Panc1 (cell line): ENCODE results near the gene KRT5. TPM values are rescaled to one million over a fixed set of nuclear protein-coding genes. Genes with fewer than 3 reads are reported as not detected.
A peak's percentile ranks its signal among the peaks of the same experiment; 100 is the strongest.

Experiments
- ATAC-seq: fragments of 200-7000 bp; cut with Tn5 transposase; 2 replicates; pipeline ENCODE4 v1.9.1; 2020; ENCODE audit warnings: mild to moderate bottlenecking, moderate library complexity
- Bru-seq: library from RNA; stranded (reverse); fragments of 400-500 nt; gene quantifications from one replicate; lab custom pipeline; 2021; lab: Mats Ljungman, UMichigan
- BruChase-seq, 2 experiments: library from RNA; stranded (reverse); fragments of 400-500 nt; gene quantifications; one replicate each; lab custom pipeline; 2021; lab: Mats Ljungman, UMichigan
- BruUV-seq: library from RNA; stranded (reverse); fragments of 400-500 nt; replicated peaks from 2 replicates; lab custom pipeline; 2021; lab: Mats Ljungman, UMichigan
- CTCF ChIA-PET: fragments of 300-600 bp; sonication (Branson Sonifier 250); formaldehyde crosslinking; loops from one replicate; lab custom pipeline; 2022; ENCODE audit warnings: antibody characterized with exemption; lab: Charles Lee
- POLR2A ChIA-PET: fragments of 300-600 bp; sonication (Branson Sonifier 250); formaldehyde crosslinking; loops from one replicate; lab custom pipeline; 2022; ENCODE audit warnings: antibody characterized with exemption; lab: Charles Lee
- DNase-seq: peaks from one replicate; pipeline ENCODE4 v3.0.0-alpha.2; 2010; ENCODE audit warnings: low read depth, low spot score
- H3K27ac ChIP-seq: 2 replicates; pipeline ENCODE4 v1.5.1; 2011; ENCODE audit warnings: mild to moderate bottlenecking, low read length, inconsistent platforms
- H3K27me3 ChIP-seq: fragments of 200-500 bp; sonication (Bioruptor generic); 2 replicates; pipeline ENCODE4 v1.6.0; 2014; ENCODE audit warnings: low read length, inconsistent platforms; ENCODE audit not compliant: control insufficient read depth, insufficient read depth
- H3K36me3 ChIP-seq: fragments of 200-500 bp; sonication (Bioruptor generic); 2 replicates; pipeline ENCODE4 v1.5.1; 2014; ENCODE audit warnings: inconsistent platforms, mild to moderate bottlenecking, low read length, moderate library complexity; ENCODE audit not compliant: control insufficient read depth, insufficient read depth
- H3K4me1 ChIP-seq: 2 replicates; pipeline ENCODE4 v1.5.1; 2011; ENCODE audit warnings: inconsistent platforms, mild to moderate bottlenecking, low read length, moderate library complexity; ENCODE audit not compliant: control insufficient read depth, insufficient read depth
- H3K4me3 ChIP-seq, 2 experiments: 2 replicates each; pipeline ENCODE4 v1.5.1; 2011 to 2012; ENCODE audit warnings: low read depth in 2 of 2, low read length in 2 of 2, mild to moderate bottlenecking in 2 of 2, inconsistent platforms in 1 of 2, moderate library complexity in 1 of 2
- H3K9me3 ChIP-seq: fragments of 200-500 bp; sonication (Bioruptor generic); 2 replicates; pipeline ENCODE4 v1.5.1; 2014; ENCODE audit warnings: low read depth, mild to moderate bottlenecking, inconsistent platforms, low read length, moderate library complexity; ENCODE audit not compliant: control insufficient read depth, insufficient read depth
- CTCF ChIP-seq: fragments of 450-650 bp; IDR thresholded peaks from 2 replicates; pipeline ENCODE4 v1.5.1; 2017; ENCODE audit warnings: mild to moderate bottlenecking
- POLR2AphosphoS5 ChIP-seq: IDR thresholded peaks from 2 replicates; pipeline ENCODE4 v1.6.1; 2012; ENCODE audit warnings: mild to moderate bottlenecking, low read depth, low read length, moderate library complexity
- REST ChIP-seq, 2 experiments: IDR thresholded peaks; 2 replicates each; pipeline ENCODE4 v1.6.1; 2011 to 2012; ENCODE audit warnings: low read depth in 2 of 2, control low read depth in 1 of 2, low read length in 1 of 2, mild to moderate bottlenecking in 1 of 2, moderate library complexity in 1 of 2; ENCODE audit not compliant: insufficient read depth in 1 of 2
- SIN3A ChIP-seq: IDR thresholded peaks from 2 replicates; pipeline ENCODE4 v1.6.1; 2012; ENCODE audit warnings: low read depth, mild to moderate bottlenecking, low read length, moderate library complexity, borderline replicate concordance; ENCODE audit not compliant: insufficient read depth
- TCF7L2 ChIP-seq: IDR thresholded peaks from 2 replicates; pipeline ENCODE4 v1.6.1; 2011; ENCODE audit warnings: mild to moderate bottlenecking, low read depth, low read length, inconsistent platforms
- in situ Hi-C: cut with HindIII; loops from 2 replicates; pipeline ENCODE4 v1.10.0; 2016; ENCODE audit warnings: low sequenced_read_pairs, low pct_unique_long_range_greater_than_20kb
- intact Hi-C: fragments of 100-400 bp; cut with micrococcal nuclease; formaldehyde crosslinking; loops from one replicate; pipeline ENCODE4 v1.10.0; 2022; ENCODE audit not compliant: unreplicated experiment
- long read RNA-seq: library from polyadenylated mRNA; unstranded; transcript quantifications from one replicate; pipeline ENCODE4 v2.0.0, GENCODE V29; 2021; ENCODE audit not compliant: unreplicated experiment
- polyA plus RNA-seq: library from polyadenylated mRNA; unstranded; fragments of >200 nt; gene quantifications from one replicate; pipeline ENCODE4 v1.2.1, GENCODE V29; 2012; ENCODE audit warnings: missing spikeins; ENCODE audit not compliant: insufficient read length
- total RNA-seq: library from RNA; stranded (reverse); gene quantifications from one replicate; pipeline ENCODE4 v1.2.1, GENCODE V29; 2021; ENCODE audit not compliant: unreplicated experiment

The KRT5 gene
- total RNA-seq (not detected), Bru-seq, nascent RNA (percentile 18 among the genes with signal in this experiment), BruChase-seq, experiment 1, labeled RNA remaining after a 2-hour chase (percentile 18 among the genes with signal in this experiment), BruChase-seq, experiment 2, labeled RNA remaining after a 6-hour chase (percentile 11 among the genes with signal in this experiment)
- 0.90 TPM for polyA plus RNA-seq
- long read RNA-seq = 0 reads

GRCh38 chr12:52519826-52520662, at the start of gene KRT5:
Gene KRT5, minus strand, starts transcription at chr12:52520394. Its CDS starts 98 bp downstream, at chr12:52520296.
- Histone ChIP-seq H3K4me3 (no peak within 1 kb of the TSS), H3K4me1 (peaks cover 8% of the 10 kb centered on the region; the same call in 1 of the 2 replicates), H3K9me3 (no peaks in the 10 kb centered on the region), H3K36me3 (no peaks in the 10 kb centered on the region), H3K27ac (no peak within 1 kb of the TSS), H3K27me3 (no peaks in the 10 kb centered on the region)
- DNase-seq (no peak), ATAC-seq (no peak)
- ChIA-PET CTCF (no interaction called here), POLR2A (no interaction called here)
- intact Hi-C loops = no loop called here
- BruUV-seq = no TSS peak
- in situ Hi-C loops = no loop called here
- TF ChIP-seq SIN3A = no peak
- no peak for TF ChIP-seq POLR2AphosphoS5
- no peak for TF ChIP-seq CTCF
- no peak for TF ChIP-seq REST (IDR thresholded peaks at IDR 0.05; ENCODE audit: insufficient read depth in 1 of 2, low read depth in 2 of 2, low read length in 1 of 2)
- TF ChIP-seq TCF7L2 = no peak

DNA sequence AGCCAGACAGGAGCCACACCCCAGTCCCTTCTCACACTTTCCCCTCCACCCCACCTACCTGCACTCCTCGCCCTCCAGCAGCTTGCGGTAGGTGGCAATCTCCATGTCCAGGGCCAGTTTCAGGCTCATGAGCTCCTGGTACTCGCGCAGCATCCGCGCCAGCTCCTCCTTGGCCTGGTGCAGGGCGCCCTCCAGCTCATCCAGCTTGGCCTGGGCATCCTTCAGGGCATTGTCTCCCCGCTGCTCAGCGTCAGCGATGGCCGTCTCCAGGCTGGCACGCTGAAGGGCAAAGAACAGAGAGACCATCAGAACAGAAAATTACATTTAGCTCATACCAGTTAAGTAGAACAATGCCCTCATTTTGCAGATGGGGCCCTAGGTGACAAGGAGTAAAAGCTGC, 47.9 kb upstream of the KRT5 start:
- intact Hi-C loops (no loop called here), in situ Hi-C loops (no loop called here)
- BruUV-seq = no TSS peak
- Histone ChIP-seq H3K27ac (no peak overlapping the region), H3K27me3 (peaks cover 23% of the 10 kb centered on the region), H3K9me3 (no peaks in the 10 kb centered on the region), H3K4me1 (no peaks in the 10 kb centered on the region), H3K4me3 (no peak overlapping the region), H3K36me3 (no peaks in the 10 kb centered on the region)
- DNase-seq = no peak
- CTCF ChIA-PET = no interaction called here
- ATAC-seq = no peak
- POLR2A ChIA-PET = no interaction called here
- TF ChIP-seq CTCF = no peak
- TF ChIP-seq REST (IDR thresholded peaks at IDR 0.05; ENCODE audit: insufficient read depth in 1 of 2, low read depth in 2 of 2, low read length in 1 of 2) = no peak
- no peak for TF ChIP-seq SIN3A
- TF ChIP-seq TCF7L2 = no peak
- TF ChIP-seq POLR2AphosphoS5 = no peak
